Spinal cord (tissue), 10 donors: ENCODE results near the gene ASIC4. TPM values are rescaled to one million over a fixed set of nuclear protein-coding genes. Genes with fewer than 3 reads are reported as not detected.
A peak's percentile ranks its signal among the peaks of the same experiment; 100 is the strongest.

Experiments
- DNase-seq, 6 donors: peaks; one replicate each; pipeline versions ENCODE4 v3.0.0 to v3.0.0-alpha.2; 2013 to 2015; ENCODE audit warnings: low spot score in 6 of 6, low read depth in 4 of 6
- H3K27ac ChIP-seq: one replicate; pipeline ENCODE4 v1.5.1; 2013; ENCODE audit warnings: low read depth, low read length, control low read depth
- H3K27me3 ChIP-seq: one replicate; pipeline ENCODE4 v1.6.1; 2013; ENCODE audit warnings: low read length; ENCODE audit not compliant: control insufficient read depth, insufficient read depth
- H3K36me3 ChIP-seq: one replicate; pipeline ENCODE4 v1.6.1; 2013; ENCODE audit warnings: low read length; ENCODE audit not compliant: control insufficient read depth, insufficient read depth
- H3K4me1 ChIP-seq: one replicate; pipeline ENCODE4 v1.6.1; 2013; ENCODE audit warnings: low read length; ENCODE audit not compliant: control insufficient read depth, insufficient read depth
- H3K4me3 ChIP-seq: one replicate; pipeline ENCODE4 v1.5.1; 2013; ENCODE audit warnings: low read depth, low read length, control low read depth
- H3K9me3 ChIP-seq: one replicate; pipeline ENCODE4 v1.6.1; 2013; ENCODE audit warnings: low read length; ENCODE audit not compliant: control insufficient read depth, insufficient read depth
- WGBS: methylation state at CpG from one replicate; pipeline ENCODE4 v1.1.5; 2013; ENCODE audit warnings: missing lambda C conversion rate; ENCODE audit not compliant: insufficient coverage; 5-methylcytosine and 5-hydroxymethylcytosine counted together
- polyA plus RNA-seq, 2 donors: library from polyadenylated mRNA; unstranded; fragments of 120-200 nt; gene quantifications; one replicate each; pipeline ENCODE4 v1.2.1, GENCODE V29; 2013; ENCODE audit not compliant: insufficient read length in 2 of 2
- total RNA-seq, 2 donors: library from RNA; depleted of rRNA in 1 of 2; stranded (reverse); fragments of 120-200 nt in 1 of 2; fragments of >200 nt in 1 of 2; gene quantifications; one replicate each; pipeline versions ENCODE4 v1.2.3 to v1.2.4, GENCODE V29; 2013 to 2014
- donor health status: healthy.

The ASIC4 gene
- total and polyA plus RNA-seq, 4 donors = 8.2 to 47.2 (median 27.6) TPM

DNA sequence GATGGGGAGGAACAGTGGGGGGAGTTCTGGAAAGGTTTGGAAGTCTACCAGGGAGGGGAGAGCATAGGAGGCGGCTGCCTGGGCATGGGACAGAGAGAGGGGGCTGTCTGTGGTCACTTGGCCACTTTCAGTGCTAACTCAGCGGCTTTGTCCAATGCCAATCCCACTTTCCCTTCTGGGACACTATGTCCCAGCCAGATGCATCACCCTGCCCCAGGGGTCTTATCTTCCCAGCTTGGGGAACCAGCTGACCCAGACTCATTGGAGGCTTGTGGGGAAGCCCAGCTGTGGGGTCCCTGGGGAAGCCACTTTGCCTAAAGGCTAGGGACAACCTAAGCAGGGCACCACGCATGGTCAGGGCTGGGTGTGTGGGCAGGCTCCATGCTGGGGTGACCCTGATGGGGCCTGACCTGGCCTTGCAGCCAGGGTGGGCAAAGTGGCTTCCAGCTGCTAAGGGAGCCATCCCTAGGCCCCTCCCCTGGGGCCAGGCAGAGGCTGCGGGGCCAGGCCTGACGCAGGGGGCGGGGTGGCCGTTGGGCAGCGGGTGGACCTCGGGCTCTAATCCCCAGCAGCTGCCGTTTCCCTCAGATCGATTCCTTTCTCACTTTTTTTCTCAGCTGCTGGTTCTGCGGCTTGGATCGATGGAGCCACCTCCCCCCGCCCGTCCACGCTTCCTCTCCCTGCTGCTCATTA lies 1.6 kb upstream of the ASIC4 start:
- Histone ChIP-seq H3K4me1 (peaks cover 100% of the 10 kb centered on the region), H3K27ac (peak overlapping the region; percentile 42), H3K9me3 (no peaks in the 10 kb centered on the region), H3K36me3 (peaks cover 2% of the 10 kb centered on the region), H3K4me3 (no peak overlapping the region), H3K27me3 (peaks cover 36% of the 10 kb centered on the region)
- peak in 1 of 6 donors; percentile 43 for DNase-seq
- 30% methylated on average over 16 of the region's 16 CpGs for WGBS

DNA sequence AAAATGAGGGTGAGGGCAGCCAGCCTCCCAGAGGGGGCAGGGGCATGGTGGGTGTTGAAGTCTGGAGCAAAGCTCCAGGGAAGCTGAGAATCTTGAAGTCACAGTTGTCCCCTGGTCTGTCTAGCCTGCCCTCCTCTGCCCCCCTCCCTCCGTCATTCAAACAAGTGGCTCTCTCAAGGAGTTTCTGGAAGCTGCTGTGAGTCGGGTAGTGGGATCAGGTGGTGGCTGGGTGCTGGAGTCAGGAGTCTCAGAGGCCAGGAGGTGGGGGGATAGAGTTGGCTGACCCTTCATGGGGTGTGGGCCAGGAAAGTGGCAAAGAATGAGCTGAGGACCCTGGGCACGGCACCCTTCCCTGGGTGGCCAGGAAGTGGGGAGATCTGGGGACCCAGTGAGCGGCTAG lies 495 bp upstream of the ASIC4 start:
- WGBS = 13% methylated on average over 3 of the region's 4 CpGs
- H3K27ac ChIP-seq = peak overlapping the region; percentile 45
- DNase-seq = peak in 1 of 6 donors; percentile 28
- H3K4me3 ChIP-seq = peak overlapping the region; percentile 9
- no peaks in the 10 kb centered on the region for H3K9me3 ChIP-seq
- H3K36me3 ChIP-seq = peaks cover 2% of the 10 kb centered on the region
- H3K4me1 ChIP-seq = peaks cover 98% of the 10 kb centered on the region
- H3K27me3 ChIP-seq = peaks cover 36% of the 10 kb centered on the region

- Histone ChIP-seq H3K36me3 (peaks cover 3% of the 10 kb centered on the region), H3K4me3 (peak overlapping the region; percentile 9), H3K4me1 (peaks cover 96% of the 10 kb centered on the region), H3K27me3 (peaks cover 36% of the 10 kb centered on the region), H3K27ac (peak overlapping the region; percentile 45), H3K9me3 (no peaks in the 10 kb centered on the region)
- DNase-seq = no peak
- WGBS = 83% methylated on average over 20 of the region's 21 CpGs
Measured at GRCh38 chr2:219514836-219515235, 554 bp downstream of the ASIC4 start.

DNA sequence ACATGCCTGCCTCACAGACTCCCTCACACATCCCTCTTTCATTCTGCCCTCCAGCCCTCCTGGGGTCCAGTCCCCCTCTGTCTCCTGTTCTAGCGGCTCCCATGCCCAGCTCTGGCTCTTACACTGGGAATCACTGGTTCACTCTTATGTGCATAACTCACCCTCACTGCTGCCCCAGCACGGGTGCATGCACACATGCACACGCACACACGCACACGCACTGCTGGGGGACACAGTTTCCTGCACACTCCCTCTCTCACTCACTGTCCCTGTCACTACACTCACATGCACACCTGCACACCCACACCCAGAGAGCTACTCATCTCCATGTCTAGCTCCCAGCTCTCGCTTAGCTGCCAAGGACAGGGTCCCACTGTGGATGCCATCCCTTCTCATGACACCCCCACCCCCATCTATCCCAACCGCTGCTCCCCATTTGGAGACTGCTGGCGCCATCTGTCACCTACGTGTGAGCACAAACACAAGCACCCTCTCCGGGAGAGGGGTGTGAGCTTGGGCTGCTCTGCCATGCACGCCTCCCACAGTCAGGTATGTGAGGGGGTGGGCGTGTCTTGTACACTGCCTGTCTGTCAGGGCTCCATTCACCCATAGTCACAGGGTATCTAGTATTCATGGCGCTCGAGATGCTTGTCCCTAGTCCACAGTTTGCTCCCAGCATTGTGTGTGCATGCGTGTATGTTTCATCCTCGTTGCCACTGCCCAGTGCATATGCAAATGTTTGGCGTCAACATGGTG lies 1.8 kb downstream of the ASIC4 start:
- Histone ChIP-seq H3K27ac (peak overlapping the region; percentile 73), H3K4me1 (peaks cover 96% of the 10 kb centered on the region), H3K4me3 (peak overlapping the region; percentile 13), H3K9me3 (no peaks in the 10 kb centered on the region), H3K27me3 (peaks cover 28% of the 10 kb centered on the region), H3K36me3 (peaks cover 6% of the 10 kb centered on the region)
- peak in 2 of 6 donors; percentile 31 to 61 for DNase-seq
- 69% methylated on average over 17 of the region's 17 CpGs for WGBS

DNA sequence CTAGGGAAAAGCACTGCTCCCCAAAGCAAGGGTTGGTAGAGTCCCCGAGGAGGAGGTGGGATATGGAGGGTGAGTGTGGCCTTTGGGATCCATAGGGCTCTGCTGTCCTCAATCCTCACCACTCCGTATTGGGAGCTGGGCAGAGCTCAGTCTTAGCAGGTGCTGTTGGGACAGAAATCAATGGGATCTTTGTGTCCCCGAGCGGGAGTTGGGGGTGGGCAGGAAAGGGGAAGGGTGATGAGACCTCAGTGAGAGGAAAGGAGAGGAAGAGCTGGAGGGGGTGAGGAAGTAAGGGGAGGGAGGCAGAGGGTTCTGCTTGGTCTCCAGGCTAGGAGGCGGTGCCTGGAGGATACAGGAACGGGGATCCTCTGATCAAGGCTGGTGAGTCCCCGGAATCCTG lies 2.6 kb downstream of the ASIC4 start:
- Histone ChIP-seq H3K4me3 (peak overlapping the region; percentile 13), H3K4me1 (peaks cover 96% of the 10 kb centered on the region), H3K36me3 (peaks cover 6% of the 10 kb centered on the region), H3K27me3 (peaks cover 25% of the 10 kb centered on the region), H3K9me3 (no peaks in the 10 kb centered on the region), H3K27ac (peak overlapping the region; percentile 73)
- 50% methylated on average over 7 of the region's 7 CpGs for WGBS
- DNase-seq = peak in 2 of 6 donors; percentile 52 to 56

DNA sequence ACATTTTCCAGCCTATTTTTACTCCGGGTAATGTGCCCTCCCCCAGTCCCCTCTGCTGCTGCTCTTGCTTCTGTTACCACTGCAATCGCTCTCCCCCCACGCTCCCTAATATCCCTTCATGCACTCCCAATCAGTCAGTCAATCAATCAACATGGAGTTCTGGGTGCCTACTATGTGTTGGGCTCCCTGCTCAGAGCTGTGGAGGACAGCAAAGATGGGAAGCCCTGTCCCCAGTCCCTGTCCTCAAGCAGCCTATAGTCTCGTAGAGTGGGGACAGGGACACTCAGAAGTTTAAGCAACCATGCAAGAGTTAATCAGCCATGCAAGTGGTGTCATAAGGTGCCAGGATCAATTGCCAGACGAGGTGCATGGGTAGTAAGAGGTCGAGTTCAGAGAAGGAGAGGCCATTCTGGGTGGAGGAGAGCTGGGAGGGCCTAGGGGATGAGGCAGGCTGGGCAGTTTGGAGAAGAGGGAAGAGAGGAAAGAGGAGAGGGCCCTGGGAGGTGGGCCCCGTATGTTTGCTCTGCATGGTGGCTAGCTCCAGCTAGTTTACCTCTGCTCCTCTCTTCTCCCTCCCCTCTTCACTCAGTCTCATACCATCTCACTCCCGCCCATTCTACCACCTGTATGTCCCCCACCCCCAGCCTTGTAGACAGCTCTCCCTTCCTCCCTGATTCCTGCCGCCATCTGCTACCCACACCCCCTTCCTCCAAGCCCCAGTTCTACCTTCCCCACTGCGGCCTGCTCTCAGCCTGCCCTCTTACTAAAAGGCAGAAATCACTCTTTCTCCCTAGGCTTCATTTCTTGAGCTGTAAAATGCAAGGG lies 3.9 kb downstream of the ASIC4 start:
- H3K4me3 ChIP-seq = peak overlapping the region; percentile 13
- peaks cover 6% of the 10 kb centered on the region for H3K36me3 ChIP-seq
- 66% methylated on average over 9 of the region's 10 CpGs for WGBS
- no peaks in the 10 kb centered on the region for H3K9me3 ChIP-seq
- H3K4me1 ChIP-seq = peaks cover 95% of the 10 kb centered on the region
- no peak overlapping the region for H3K27ac ChIP-seq
- H3K27me3 ChIP-seq = peaks cover 18% of the 10 kb centered on the region
- DNase-seq = no peak

GRCh38 chr2:219519526-219519916 lies 5.2 kb downstream of the ASIC4 start:
- Histone ChIP-seq H3K27me3 (peaks cover 8% of the 10 kb centered on the region), H3K4me3 (no peak overlapping the region), H3K36me3 (peaks cover 6% of the 10 kb centered on the region), H3K27ac (no peak overlapping the region), H3K9me3 (no peaks in the 10 kb centered on the region), H3K4me1 (peaks cover 88% of the 10 kb centered on the region)
- 95% methylated on average over 9 of the region's 9 CpGs for WGBS
- no peak for DNase-seq

GRCh38 chr2:219520079-219520478 lies 5.8 kb downstream of the ASIC4 start:
- H3K27me3 ChIP-seq = peaks cover 6% of the 10 kb centered on the region
- H3K9me3 ChIP-seq = no peaks in the 10 kb centered on the region
- no peak overlapping the region for H3K4me3 ChIP-seq
- H3K27ac ChIP-seq = peak overlapping the region; percentile 25
- H3K36me3 ChIP-seq = peaks cover 4% of the 10 kb centered on the region
- peak in 1 of 6 donors; percentile 32 for DNase-seq
- 40% methylated on average over 8 of the region's 8 CpGs for WGBS
- peaks cover 82% of the 10 kb centered on the region for H3K4me1 ChIP-seq

DNA sequence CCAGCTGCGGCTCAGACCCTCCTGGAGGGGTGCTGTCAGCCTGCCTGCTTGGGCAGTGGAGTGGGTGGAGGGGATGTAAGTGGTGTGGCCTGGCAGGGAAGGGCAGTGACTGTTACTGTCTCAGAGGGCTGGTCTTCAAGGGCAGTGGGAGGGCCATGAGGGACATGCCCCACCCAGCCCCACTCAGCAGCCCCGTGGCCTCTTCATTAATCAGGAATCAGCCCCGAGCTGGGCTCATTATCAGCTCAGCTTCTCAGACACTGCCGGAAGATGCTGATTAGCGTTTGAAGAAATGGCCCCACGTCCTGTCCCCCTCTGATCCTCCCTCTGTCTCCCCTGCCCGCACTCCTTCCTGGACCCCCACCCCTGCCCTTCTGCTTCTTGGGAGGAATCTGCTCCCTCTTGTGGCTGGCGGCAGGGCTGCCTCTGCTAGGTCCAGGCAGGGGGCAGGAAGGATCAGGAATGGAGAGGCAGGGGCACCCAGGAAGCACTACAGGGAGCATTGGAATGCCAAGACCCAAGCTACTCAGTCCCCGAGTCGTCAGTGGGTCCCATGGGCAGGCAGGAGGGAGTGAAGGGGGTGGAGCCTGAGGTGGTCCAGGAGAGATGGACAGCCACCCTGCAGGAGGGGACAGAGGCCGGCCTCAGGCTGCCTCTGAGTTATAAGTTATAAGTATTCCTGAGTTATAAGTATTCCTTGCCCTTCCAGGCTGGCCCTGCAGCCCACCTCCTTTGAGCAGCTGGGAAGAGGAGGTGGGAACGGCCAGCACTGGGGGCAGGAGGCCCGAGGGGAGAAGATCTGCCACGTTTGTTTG lies 7.0 kb downstream of the ASIC4 start:
- DNase-seq = peak in 2 of 6 donors; percentile 62 to 67
- peaks cover 79% of the 10 kb centered on the region for H3K4me1 ChIP-seq
- WGBS = 16% methylated on average over 13 of the region's 14 CpGs
- no peak overlapping the region for H3K4me3 ChIP-seq
- H3K9me3 ChIP-seq = no peaks in the 10 kb centered on the region
- H3K27me3 ChIP-seq = peaks cover 6% of the 10 kb centered on the region
- H3K27ac ChIP-seq = peak overlapping the region; percentile 25
- H3K36me3 ChIP-seq = peaks cover 4% of the 10 kb centered on the region
